GM19455 (cell line): Measurements from ENCODE around the gene IFI30.

Experiments
- ATAC-seq: cut with Tn5 transposase; IDR thresholded peaks from one replicate; pipeline ENCODE4 v1.9.1; 2021; ENCODE audit not compliant: unreplicated experiment

IFI30 gene

GRCh38 chr19:18170714-18171255, 2.8 kb upstream of the IFI30 start:
- ATAC-seq = no peak

- no peak for ATAC-seq
These were observed 1.8 kb upstream of the IFI30 start for GRCh38 chr19:18171605-18172327.

- ATAC-seq = no peak
These were observed 1.1 kb upstream of the IFI30 start for GRCh38 chr19:18172331-18173053.

- no peak for ATAC-seq
These were observed 500 bp upstream of the IFI30 start for GRCh38 chr19:18173054-18173571.

- no peak for ATAC-seq
These were observed 1.4 kb downstream of the IFI30 start for GRCh38 chr19:18174983-18175382.

- no peak for ATAC-seq
These were observed 3.0 kb downstream of the IFI30 start for GRCh38 chr19:18176367-18177310.

- ATAC-seq = no peak
These were observed 6.3 kb downstream of the IFI30 start for GRCh38 chr19:18179957-18180356.

GRCh38 chr19:18183529-18183928, 9.9 kb downstream of the IFI30 start:
- ATAC-seq = no peak

GRCh38 chr19:18185538-18185937, 11.9 kb downstream of the IFI30 start:
- no peak for ATAC-seq

- no peak for ATAC-seq
These were observed 16.7 kb downstream of the IFI30 start for GRCh38 chr19:18190278-18190677.

- no peak for ATAC-seq
These were observed 18.0 kb downstream of the IFI30 start for GRCh38 chr19:18191640-18192062.

- ATAC-seq = peak; percentile 86
These were observed 19.2 kb downstream of the IFI30 start, which contains the start of gene MPV17L2 for GRCh38 chr19:18192673-18193387. Gene MPV17L2, plus strand, starts transcription at chr19:18193218. Its CDS starts 64 bp downstream, at chr19:18193282.

- ATAC-seq = peak; percentile 9
These were observed 20.0 kb downstream of the IFI30 start for GRCh38 chr19:18193388-18194180.

- no peak for ATAC-seq
These were observed 20.5 kb downstream of the IFI30 start for GRCh38 chr19:18194181-18194530.

GRCh38 chr19:18194554-18195238, 21.1 kb downstream of the IFI30 start:
- ATAC-seq = no peak

- no peak for ATAC-seq
These were observed 22.9 kb downstream of the IFI30 start for GRCh38 chr19:18196511-18196845.

GRCh38 chr19:18197306-18197705, 23.7 kb downstream of the IFI30 start:
- no peak for ATAC-seq

- no peak for ATAC-seq
These were observed 24.3 kb downstream of the IFI30 start for GRCh38 chr19:18197941-18198340.

- ATAC-seq = no peak
These were observed 24.8 kb downstream of the IFI30 start for GRCh38 chr19:18198374-18198773.
